ENCODE measurements around the gene CISD3.

CISD3 gene

GRCh38 chr17:38719289-38719942 lies 10.7 kb upstream of the CISD3 start (continued):
- TF ChIP-seq PATZ1 (tag by site-specific recombination; IDR thresholded peaks at IDR 0.05): no peak
- no peak for TF ChIP-seq ZNF157 (tag by site-specific recombination; IDR thresholded peaks at IDR 0.05)
- no peak for TF ChIP-seq ZNF341 (tag by site-specific recombination; IDR thresholded peaks at IDR 0.05; ENCODE audit: low read depth)
- no peak for TF ChIP-seq ZNF426 (tag by site-specific recombination; IDR thresholded peaks at IDR 0.05)
- no peak for TF ChIP-seq ZNF843 (tag by site-specific recombination; IDR thresholded peaks at IDR 0.05)
- TF ChIP-seq ZNF398 (tag by site-specific recombination; IDR thresholded peaks at IDR 0.05): no peak
- no peak for TF ChIP-seq ZBTB1 (tag by site-specific recombination; IDR thresholded peaks at IDR 0.05)
- TF ChIP-seq ZFP41 (tag by site-specific recombination; IDR thresholded peaks at IDR 0.05; ENCODE audit: borderline replicate concordance): no peak
- TF ChIP-seq OSR2 (tag by site-specific recombination; IDR thresholded peaks at IDR 0.05): no peak
- no peak for TF ChIP-seq ZNF214 (tag by site-specific recombination; IDR thresholded peaks at IDR 0.05; ENCODE audit: borderline replicate concordance)
- TF ChIP-seq YY1 (tag by site-specific recombination; IDR thresholded peaks at IDR 0.05): no peak

DNA sequence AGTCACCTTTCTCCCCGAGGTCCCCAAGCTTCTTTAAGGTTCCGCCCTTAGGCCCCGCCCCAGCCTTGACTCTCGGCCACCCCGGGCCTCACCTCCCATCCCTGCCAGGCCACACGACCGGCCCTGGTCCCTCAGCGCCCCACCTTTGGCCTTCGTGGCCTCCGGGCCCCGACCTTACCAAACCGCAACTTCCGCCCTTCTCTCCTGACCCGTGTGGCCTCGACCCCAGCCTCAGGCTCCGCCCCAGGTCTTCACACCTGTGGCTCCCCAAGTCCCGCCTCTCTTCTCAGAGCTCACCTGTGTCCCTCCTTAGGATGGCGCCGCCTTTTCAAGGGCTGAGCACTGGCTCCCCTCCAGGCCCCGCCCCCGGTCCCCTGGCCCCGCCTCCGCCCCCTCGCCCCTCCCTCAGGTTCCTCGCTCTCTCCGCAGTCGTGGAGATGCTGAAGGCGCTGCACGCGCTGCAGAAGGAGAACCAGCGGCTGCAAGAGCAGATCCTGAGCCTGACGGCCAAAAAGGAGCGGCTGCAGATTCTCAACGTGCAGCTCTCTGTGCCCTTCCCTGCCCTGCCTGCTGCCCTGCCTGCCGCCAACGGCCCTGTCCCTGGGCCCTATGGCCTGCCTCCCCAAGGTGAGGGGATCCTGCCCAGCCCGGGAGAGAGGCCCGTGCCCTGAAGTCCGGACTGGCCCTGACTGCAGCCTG lies 10.0 kb upstream of the CISD3 start:
- peaks cover 3 to 76% of the 10 kb centered on the region in 2 experiments; a peak in 2 of 3 replicates for H3K36me3 ChIP-seq (ENCODE audit: control insufficient read depth in 2 of 2, insufficient read depth in 1 of 2, low read length in 2 of 2)
- H3K4me3 ChIP-seq (ENCODE audit: low read depth, low read length): no peak overlapping the region
- no peaks in the 10 kb centered on the region for H3K9me3 ChIP-seq (ENCODE audit: control insufficient read depth, insufficient read depth, low read depth, low read length)
- ChIA-PET CTCF (interaction anchor here (0.6 to 2.1 kb wide), 3 partner anchors 8 to 46 kb away, joined by 3 to 18 read pairs (median 9); no protein-coding TSS in a partner anchor), POLR2A (interaction anchor here (0.7 to 1.9 kb wide), 3 partner anchors 9 to 11 kb away, joined by 3 to 5 read pairs (median 3); no protein-coding TSS in a partner anchor)
- H3K27ac ChIP-seq (ENCODE audit: extremely low read depth, low read depth, low read length): no peak overlapping the region
- no peaks in the 10 kb centered on the region for H3K4me1 ChIP-seq (ENCODE audit: control insufficient read depth, insufficient read depth, low read length)
- TF ChIP-seq, protein P1, sequence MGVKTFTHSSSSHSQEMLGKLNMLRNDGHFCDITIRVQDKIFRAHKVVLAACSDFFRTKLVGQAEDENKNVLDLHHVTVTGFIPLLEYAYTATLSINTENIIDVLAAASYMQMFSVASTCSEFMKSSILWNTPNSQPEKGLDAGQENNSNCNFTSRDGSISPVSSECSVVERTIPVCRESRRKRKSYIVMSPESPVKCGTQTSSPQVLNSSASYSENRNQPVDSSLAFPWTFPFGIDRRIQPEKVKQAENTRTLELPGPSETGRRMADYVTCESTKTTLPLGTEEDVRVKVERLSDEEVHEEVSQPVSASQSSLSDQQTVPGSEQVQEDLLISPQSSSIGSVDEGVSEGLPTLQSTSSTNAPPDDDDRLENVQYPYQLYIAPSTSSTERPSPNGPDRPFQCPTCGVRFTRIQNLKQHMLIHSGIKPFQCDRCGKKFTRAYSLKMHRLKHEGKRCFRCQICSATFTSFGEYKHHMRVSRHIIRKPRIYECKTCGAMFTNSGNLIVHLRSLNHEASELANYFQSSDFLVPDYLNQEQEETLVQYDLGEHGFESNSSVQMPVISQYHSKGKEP (tag by site-specific recombination; IDR thresholded peaks at IDR 0.05): 0 out of 2 replicates have a peak, but pooled peaks have one; percentile 27
- TF ChIP-seq, protein P2, sequence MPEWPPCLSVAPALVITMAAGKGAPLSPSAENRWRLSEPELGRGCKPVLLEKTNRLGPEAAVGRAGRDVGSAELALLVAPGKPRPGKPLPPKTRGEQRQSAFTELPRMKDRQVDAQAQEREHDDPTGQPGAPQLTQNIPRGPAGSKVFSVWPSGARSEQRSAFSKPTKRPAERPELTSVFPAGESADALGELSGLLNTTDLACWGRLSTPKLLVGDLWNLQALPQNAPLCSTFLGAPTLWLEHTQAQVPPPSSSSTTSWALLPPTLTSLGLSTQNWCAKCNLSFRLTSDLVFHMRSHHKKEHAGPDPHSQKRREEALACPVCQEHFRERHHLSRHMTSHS (tag by site-specific recombination; IDR thresholded peaks at IDR 0.05): no peak
- TF ChIP-seq ZNF544 (tag by site-specific recombination; IDR thresholded peaks at IDR 0.05) (no peak), ZNF629 (tag by site-specific recombination; IDR thresholded peaks at IDR 0.05) (no peak), GLIS2 (tag by site-specific recombination; IDR thresholded peaks at IDR 0.05) (no peak), ZBTB10 (tag by site-specific recombination; IDR thresholded peaks at IDR 0.05) (no peak), ZBTB11 (tag by site-specific recombination; conservative IDR thresholded peaks at IDR 0.05; ENCODE audit: low read depth) (no peak), ZNF837 (tag by site-specific recombination; IDR thresholded peaks at IDR 0.05) (no peak), KLF8 (tag by site-specific recombination; IDR thresholded peaks at IDR 0.05) (peak; percentile 57; the same call in 1 of the 2 replicates)

Data from HEK293 (cell line).